Activated T-helper 2 cell treated with anti-CD3 and anti-CD28 coated beads, Interferon-gamma antibody, Interleukin-2, Interleukin-4, amounts not matched to agents 10 μg/mL and 5 μg/mL and 100 μg/mL, durations not matched to agents 14 hours and 24 hours and 36 hours (primary cell): Measurements from ENCODE around the gene GAS6. TPM values are rescaled to one million over a fixed set of nuclear protein-coding genes. Genes with fewer than 3 reads are reported as not detected.
A peak's percentile ranks its signal among the peaks of the same experiment; 100 is the strongest.
"Not testable (repeated sequence)": the region's sequence is repeated elsewhere in the genome, so short reads cannot be mapped to it uniquely, and the experiment has no call there.

Experiments
- DNase-seq: peaks from one replicate; pipeline ENCODE4 v3.0.0; 2021; ENCODE audit warnings: low spot score
- H3K27ac Mint-ChIP-seq: one replicate; pipeline ENCODE4 v1.8.0; 2021; ENCODE audit warnings: mixed read lengths
- H3K27me3 Mint-ChIP-seq: one replicate; pipeline ENCODE4 v1.8.0; 2021; ENCODE audit warnings: low read depth, mixed read lengths
- H3K36me3 Mint-ChIP-seq: one replicate; pipeline ENCODE4 v1.8.0; 2021; ENCODE audit warnings: low read depth, mixed read lengths
- H3K4me1 Mint-ChIP-seq: one replicate; pipeline ENCODE4 v1.8.0; 2021; ENCODE audit warnings: low read depth, mixed read lengths
- H3K4me3 Mint-ChIP-seq: one replicate; pipeline ENCODE4 v1.8.0; 2021; ENCODE audit warnings: low read depth, mild to moderate bottlenecking, moderate library complexity, mixed read lengths
- H3K9me3 Mint-ChIP-seq: one replicate; pipeline ENCODE4 v1.8.0; 2021; ENCODE audit warnings: mixed read lengths
- intact Hi-C: fragments of 100-400 bp; cut with micrococcal nuclease; formaldehyde crosslinking; loops from one replicate; pipeline ENCODE4 v1.15.1; 2023
- total RNA-seq: library from RNA; stranded (reverse); gene quantifications from 2 replicates; pipeline ENCODE4 v1.2.3, GENCODE V29; 2022

GAS6 gene
- 0.14 and 0.32 TPM in 2 replicates for total RNA-seq

DNA sequence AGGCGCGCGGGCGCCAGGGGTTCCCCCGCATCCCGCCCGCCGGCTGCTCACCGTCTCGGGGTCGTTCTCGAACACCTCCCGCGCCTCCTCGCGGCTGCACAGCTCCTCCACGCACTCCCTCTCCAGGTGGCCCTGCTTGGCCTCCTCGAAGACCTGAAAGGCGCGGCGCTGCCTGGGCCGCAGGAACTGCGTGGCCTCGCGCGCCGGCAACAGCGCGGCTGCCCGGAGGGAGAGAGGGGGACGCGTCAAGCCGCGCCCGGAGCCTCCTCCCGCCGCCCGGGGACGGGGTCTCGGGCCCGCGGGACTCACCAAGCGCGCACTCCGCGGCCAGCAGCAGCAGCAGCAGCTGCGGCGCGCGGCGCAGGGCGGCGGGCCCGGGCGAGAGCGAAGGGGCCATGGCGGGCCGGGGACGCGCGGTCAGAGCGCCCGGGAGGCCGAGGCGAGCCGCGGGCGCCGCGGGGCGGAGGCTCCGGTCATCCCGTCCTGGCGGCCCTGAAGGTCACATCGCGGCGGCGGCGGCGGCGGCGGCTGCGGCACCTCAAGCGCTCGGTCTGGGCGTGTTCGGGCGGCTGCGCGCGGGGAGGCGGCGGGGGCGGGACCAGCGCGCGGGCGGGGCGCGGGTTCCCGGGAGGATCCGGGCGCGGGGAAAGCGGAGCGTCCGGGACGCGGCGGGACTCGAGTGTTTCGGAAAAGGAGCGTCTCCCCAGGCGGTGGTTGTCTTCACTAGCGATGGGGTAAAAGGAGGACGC lies at the start of gene GAS6:
GAS6 (minus strand) TSS at position 553 of the 749 bp plus-strand sequence; CDS start at position 397, 156 bp downstream.
- Mint-ChIP-seq H3K4me3 (peak within 1 kb of the TSS; percentile 28), H3K27ac (no peak within 1 kb of the TSS), H3K36me3 (no peaks in the 10 kb centered on the region), H3K27me3 (peaks cover 45% of the 10 kb centered on the region), H3K4me1 (peaks cover 4% of the 10 kb centered on the region), H3K9me3 (peaks cover 9% of the 10 kb centered on the region)
- DNase-seq: no peak
- intact Hi-C loops: no loop called here

DNA sequence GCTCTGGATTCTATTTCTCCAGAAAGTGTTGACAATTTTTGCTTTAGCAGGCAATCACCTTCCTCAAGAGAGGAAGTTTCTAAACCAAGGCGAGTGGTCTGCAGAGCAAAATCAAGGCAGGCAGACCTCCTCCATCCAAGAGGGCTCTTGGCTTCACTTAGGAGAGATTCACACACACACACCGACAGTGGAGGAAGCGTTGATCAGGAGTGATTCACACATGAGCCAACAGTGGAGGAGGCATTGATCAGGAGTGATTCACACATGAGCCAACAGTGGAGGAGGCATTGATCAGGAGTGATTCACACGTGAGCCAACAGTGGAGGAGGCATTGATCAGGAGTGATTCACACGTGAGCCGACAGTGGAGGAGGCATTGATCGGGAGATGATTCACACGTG lies 49.5 kb upstream of the GAS6 start:
- H3K36me3 Mint-ChIP-seq, H3K9me3 Mint-ChIP-seq, H3K4me1 Mint-ChIP-seq, H3K4me3 Mint-ChIP-seq, H3K27ac Mint-ChIP-seq, intact Hi-C loops: not testable (repeated sequence)
- H3K27me3 Mint-ChIP-seq: peaks cover 48% of the 10 kb centered on the region
- DNase-seq: peak; percentile 2

DNA sequence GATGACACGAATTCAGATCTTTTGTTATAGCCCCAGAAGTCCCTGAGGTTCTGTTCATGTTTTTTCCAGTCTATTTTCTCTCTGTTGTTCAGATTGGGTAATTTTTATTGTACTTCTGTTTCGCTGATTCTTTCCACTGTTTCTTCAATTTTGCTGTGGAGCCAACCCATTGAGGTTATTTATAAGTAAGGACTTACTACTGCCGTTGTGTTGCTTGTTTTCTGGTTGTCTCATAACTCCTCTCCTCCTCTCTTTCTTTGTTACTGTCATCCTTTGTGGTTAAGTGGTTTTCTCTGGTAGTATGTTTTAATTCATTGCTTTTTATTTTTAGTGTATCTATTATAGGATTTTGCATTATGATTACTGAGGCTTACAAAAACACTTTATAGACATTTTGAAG lies 48.7 kb upstream of the GAS6 start:
- H3K4me3 Mint-ChIP-seq: no peak overlapping the region
- no peaks in the 10 kb centered on the region for H3K36me3 Mint-ChIP-seq
- H3K4me1 Mint-ChIP-seq: peaks cover 2% of the 10 kb centered on the region
- H3K27me3 Mint-ChIP-seq: peaks cover 54% of the 10 kb centered on the region
- H3K9me3 Mint-ChIP-seq: no peaks in the 10 kb centered on the region
- no peak overlapping the region for H3K27ac Mint-ChIP-seq
- no peak for DNase-seq
- intact Hi-C loops: no loop called here

DNA sequence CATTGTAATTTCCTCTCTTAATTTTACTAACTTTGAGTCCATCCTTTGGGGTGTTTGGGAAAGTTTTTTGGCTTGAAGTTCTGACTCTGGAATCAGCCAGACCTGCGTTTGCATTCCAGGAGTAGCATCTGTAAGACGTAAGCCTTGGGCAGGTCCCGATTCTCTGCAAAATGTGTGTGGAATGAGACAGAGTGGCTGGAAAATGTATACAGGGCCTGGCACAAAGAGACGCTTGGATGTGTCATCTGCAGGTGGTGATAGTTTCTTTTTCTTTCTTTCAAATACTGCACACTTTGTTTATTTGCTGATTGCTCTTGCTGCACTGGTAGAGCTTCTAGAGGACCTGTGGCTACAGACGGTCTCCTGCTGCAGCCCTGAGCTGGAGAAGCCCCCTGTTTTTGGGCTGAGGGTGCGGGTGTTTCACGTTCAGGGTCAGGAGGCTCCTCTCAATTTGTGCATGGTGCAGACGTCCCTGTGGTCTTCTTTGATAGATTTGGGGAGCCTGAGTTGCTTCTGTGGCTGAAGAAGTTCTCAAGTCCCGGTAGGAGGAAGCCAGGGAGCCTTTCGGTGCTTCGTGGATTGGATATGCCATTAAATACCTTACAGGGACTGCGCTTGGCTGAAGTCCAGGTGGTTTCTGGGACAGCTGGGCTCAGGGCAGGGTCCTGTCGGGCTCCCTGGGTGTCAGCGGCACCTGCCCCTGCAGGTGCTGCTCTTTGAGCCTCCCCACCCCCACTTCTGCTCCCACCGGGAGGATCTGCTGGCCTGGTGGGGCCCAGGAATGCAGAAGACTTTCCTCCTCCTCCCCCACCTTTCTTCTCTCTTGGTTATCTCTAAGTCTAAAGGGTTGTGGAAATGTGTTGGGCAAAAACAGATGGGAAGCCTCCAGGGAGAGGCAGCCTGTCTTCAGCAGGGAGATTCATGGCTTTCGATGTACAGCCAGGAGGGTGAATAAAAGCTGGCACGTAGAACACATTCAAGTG lies 44.0 kb upstream of the GAS6 start:
- peaks cover 50% of the 10 kb centered on the region for H3K27me3 Mint-ChIP-seq
- H3K36me3 Mint-ChIP-seq: no peaks in the 10 kb centered on the region
- intact Hi-C loops: no loop called here
- H3K4me3 Mint-ChIP-seq: no peak overlapping the region
- DNase-seq: peak; percentile 3
- H3K9me3 Mint-ChIP-seq: no peaks in the 10 kb centered on the region
- H3K4me1 Mint-ChIP-seq: peaks cover 2% of the 10 kb centered on the region
- no peak overlapping the region for H3K27ac Mint-ChIP-seq

DNA sequence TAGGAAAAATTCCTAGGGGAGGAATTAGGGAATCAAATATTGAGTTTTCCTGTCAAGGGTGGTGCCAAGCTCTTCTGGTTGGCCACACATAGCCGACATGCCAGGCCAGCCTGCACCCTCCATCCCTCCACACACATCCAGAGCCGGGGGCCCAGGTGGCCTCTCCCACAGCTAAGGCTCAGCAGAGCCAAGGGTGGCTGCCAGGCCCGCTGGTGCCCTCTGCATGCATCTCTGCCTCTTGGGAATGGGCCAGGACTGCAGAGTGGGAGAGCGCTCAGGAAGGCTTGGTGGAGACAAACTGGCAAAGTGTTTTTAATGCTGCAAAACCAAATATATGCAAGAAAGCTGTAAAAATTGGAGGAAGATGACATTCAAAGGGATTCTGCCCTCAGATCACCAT lies 42.7 kb upstream of the GAS6 start:
- Mint-ChIP-seq H3K4me3 (no peak overlapping the region), H3K4me1 (no peaks in the 10 kb centered on the region), H3K9me3 (no peaks in the 10 kb centered on the region), H3K27ac (no peak overlapping the region), H3K36me3 (no peaks in the 10 kb centered on the region), H3K27me3 (peaks cover 39% of the 10 kb centered on the region)
- intact Hi-C loops: no loop called here
- DNase-seq: peak; percentile 0

DNA sequence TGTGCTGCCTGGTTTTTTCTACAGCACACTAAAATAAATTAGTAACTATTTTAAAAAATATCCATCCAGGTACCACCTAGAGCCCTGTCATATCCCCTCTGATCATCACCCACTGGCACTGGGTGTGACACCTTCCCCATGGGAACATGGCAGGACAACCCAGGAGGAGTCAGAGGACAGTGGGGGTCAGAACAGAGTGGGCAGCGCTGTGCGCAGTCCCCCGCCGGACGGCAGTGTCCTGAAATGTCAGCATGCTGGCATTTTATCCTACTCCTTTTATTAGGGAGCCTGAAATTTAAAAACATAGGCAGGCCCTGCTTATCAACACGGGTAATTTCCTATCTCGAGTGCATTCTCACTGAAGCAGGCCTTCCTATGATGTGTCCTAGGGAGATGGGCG lies 42.1 kb upstream of the GAS6 start:
- Mint-ChIP-seq H3K9me3 (no peaks in the 10 kb centered on the region), H3K27ac (no peak overlapping the region), H3K36me3 (no peaks in the 10 kb centered on the region), H3K4me3 (no peak overlapping the region), H3K27me3 (peaks cover 33% of the 10 kb centered on the region), H3K4me1 (no peaks in the 10 kb centered on the region)
- intact Hi-C loops: no loop called here
- peak; percentile 3 for DNase-seq

DNA sequence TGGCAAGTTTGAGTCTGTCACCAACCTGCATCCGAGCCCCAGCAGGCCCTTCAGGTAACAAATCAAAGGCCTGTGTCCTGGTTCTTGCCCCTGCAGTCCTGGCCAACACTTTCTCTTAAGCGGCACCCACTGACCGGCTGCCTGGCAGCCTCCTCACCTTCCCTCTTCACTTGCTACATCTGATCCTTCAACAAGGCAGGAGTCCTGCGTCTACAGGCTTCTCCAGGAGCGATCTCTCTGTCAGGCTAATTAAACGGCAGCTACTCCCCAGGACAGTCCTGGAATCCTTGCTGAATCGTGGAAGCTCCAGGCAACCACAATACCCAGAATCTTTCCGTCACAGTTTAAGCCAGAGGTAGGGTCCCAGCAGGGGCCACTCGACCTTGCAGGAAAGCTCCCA lies 41.1 kb upstream of the GAS6 start:
- H3K27me3 Mint-ChIP-seq: peaks cover 25% of the 10 kb centered on the region
- no peaks in the 10 kb centered on the region for H3K36me3 Mint-ChIP-seq
- no peaks in the 10 kb centered on the region for H3K4me1 Mint-ChIP-seq
- no peaks in the 10 kb centered on the region for H3K9me3 Mint-ChIP-seq
- intact Hi-C loops: no loop called here
- DNase-seq: peak; percentile 2
- H3K27ac Mint-ChIP-seq: no peak overlapping the region
- H3K4me3 Mint-ChIP-seq: no peak overlapping the region

DNA sequence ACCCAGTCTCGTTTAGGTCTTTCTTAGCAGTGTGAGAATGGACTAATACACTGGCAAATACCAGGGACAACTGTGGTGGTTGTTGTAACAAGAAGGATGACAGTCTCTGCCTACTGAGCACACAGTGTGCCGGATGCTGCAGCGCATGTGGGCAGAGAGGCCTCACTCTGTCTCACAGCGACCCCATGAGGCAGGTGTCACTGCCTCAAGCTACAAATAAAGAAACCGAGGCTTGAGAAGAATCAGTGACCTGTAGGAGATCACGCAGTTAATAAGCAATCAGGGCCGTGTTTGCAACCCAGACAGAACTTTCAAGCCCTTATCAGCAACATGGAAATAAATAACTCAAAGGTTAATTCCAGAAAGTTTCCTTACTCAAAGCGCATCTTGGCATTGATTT lies 40.5 kb upstream of the GAS6 start:
- Mint-ChIP-seq H3K9me3 (no peaks in the 10 kb centered on the region), H3K4me1 (no peaks in the 10 kb centered on the region), H3K4me3 (no peak overlapping the region), H3K27ac (no peak overlapping the region), H3K36me3 (no peaks in the 10 kb centered on the region), H3K27me3 (peaks cover 22% of the 10 kb centered on the region)
- intact Hi-C loops: no loop called here
- peak; percentile 7 for DNase-seq

DNA sequence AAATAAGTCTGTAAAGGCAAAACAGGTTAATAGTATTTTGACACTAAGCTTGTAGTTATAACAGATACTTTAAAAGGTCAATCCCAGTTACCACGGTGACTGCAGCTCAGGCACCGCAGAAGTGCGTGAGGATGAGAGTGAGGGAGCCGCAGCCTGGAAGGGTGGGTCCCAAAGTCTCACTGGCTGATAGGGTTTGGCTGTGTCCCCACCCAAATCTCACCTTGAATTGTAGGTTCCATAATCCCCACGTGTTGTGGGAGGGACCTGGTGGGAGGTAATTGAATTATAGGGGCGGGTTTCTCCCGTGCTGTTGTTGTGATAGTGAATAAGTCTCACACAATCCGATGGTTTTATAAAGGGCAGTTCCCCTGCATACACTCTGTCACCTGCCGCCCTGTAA lies 40.0 kb upstream of the GAS6 start:
- DNase-seq: no peak
- Mint-ChIP-seq H3K4me1 (no peaks in the 10 kb centered on the region), H3K4me3 (no peak overlapping the region), H3K27me3 (peaks cover 17% of the 10 kb centered on the region), H3K27ac (no peak overlapping the region), H3K36me3 (no peaks in the 10 kb centered on the region), H3K9me3 (no peaks in the 10 kb centered on the region)
- intact Hi-C loops: no loop called here

DNA sequence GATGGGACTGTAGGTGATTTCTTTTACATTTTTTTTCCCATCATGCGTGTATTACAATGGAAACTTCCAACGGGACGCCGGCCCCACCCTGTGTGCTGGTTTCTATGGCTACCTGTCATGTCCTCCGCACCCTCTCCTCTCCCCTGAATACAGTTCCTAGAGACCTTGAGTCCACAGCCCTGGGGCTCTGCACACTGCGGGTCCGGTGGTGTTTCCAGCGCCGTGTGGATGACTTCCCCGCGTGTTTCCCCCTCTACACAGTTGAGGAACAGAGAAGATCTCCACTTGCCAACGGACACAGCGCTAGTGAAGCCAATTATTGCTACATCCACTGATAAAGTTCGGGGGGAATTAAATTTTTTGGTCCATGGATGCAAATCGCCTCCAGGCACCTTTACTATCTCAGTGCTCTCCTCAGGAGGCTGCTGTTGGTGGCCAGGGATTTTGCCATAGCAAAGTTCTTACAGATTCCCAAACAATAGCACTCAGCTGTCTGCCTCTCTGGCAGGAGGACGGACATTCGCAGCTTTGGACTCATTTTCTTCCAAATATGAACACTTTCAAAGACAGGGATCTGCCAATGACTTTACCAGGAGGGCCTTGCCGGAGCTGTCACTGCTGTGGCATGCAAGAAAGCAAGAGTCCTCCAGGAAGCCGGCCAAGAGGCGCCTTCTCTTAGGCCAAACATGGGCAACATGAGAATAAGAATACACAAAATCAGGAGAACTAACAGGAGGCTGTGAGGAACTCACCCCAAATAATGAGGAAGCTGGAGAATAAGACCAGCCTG lies 39.3 kb upstream of the GAS6 start:
- no peaks in the 10 kb centered on the region for H3K36me3 Mint-ChIP-seq
- peak; percentile 4 for DNase-seq
- H3K9me3 Mint-ChIP-seq: no peaks in the 10 kb centered on the region
- H3K4me3 Mint-ChIP-seq: no peak overlapping the region
- intact Hi-C loops: no loop called here
- peaks cover 9% of the 10 kb centered on the region for H3K27me3 Mint-ChIP-seq
- no peak overlapping the region for H3K27ac Mint-ChIP-seq
- H3K4me1 Mint-ChIP-seq: no peaks in the 10 kb centered on the region

DNA sequence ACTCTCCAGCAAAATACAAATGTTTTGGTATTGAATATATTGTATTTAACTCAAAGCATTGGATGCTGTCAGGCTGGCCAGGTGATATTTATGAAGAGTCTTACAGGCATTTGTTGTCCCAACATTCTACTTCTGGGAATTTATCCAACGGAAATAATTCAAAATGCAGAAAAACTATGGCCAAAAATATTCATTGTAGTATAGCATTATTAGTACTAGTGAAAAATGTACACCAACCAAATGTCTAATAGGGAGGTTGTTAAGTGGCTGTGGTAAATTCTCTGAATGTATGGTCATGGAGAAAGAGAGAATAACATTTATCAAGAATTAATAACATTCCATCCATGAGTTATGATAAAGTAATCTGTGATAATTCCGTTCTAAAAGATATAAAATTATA lies 38.6 kb upstream of the GAS6 start:
- Mint-ChIP-seq H3K4me3 (no peak overlapping the region), H3K27me3 (peaks cover 5% of the 10 kb centered on the region), H3K27ac (no peak overlapping the region), H3K4me1 (no peaks in the 10 kb centered on the region), H3K9me3 (no peaks in the 10 kb centered on the region), H3K36me3 (no peaks in the 10 kb centered on the region)
- intact Hi-C loops: no loop called here
- no peak for DNase-seq

DNA sequence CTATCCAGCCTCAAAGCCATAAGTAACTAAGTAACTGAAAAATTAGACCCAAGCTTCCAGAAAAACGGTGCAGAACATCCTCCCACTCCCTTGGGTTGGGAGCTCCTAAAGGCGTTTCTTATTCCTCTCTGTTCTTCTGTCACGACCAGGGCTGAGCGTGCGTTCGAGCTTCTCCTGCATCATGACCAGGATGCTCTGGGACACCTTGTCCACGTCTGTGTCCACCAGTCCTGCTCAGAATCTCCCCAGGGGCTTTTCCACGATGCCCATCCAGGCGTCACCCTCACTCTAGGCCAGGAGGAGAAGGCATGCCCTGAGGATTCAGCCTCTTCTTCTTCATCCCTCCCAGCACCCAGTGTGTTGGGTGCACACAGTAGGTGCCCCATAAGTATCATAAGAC lies 37.8 kb upstream of the GAS6 start:
- no peak overlapping the region for H3K4me3 Mint-ChIP-seq
- H3K4me1 Mint-ChIP-seq: no peaks in the 10 kb centered on the region
- H3K36me3 Mint-ChIP-seq: no peaks in the 10 kb centered on the region
- no peaks in the 10 kb centered on the region for H3K9me3 Mint-ChIP-seq
- DNase-seq: peak; percentile 2
- peaks cover 4% of the 10 kb centered on the region for H3K27me3 Mint-ChIP-seq
- no peak overlapping the region for H3K27ac Mint-ChIP-seq
- intact Hi-C loops: no loop called here
